Mesenteric fat pad (tissue), 1 donor: ENCODE data around the gene ARG2. TPM values are rescaled to one million over a fixed set of nuclear protein-coding genes. Genes with fewer than 3 reads are reported as not detected.
A peak's percentile ranks its signal among the peaks of the same experiment; 100 is the strongest.

ENCODE experiments used
- DNase-seq: peaks from one replicate; pipeline ENCODE4 v3.0.0-alpha.2; 2020; ENCODE audit warnings: low spot score
- total RNA-seq: library from RNA; stranded (reverse); fragmentation: NEBNext Ultra II Directional; extraction: Animal tissue kit (Norgen Biotek cat#: 25700); gene quantifications from one replicate; pipeline ENCODE4 v1.2.1, GENCODE V29; 2021
- donor health status: DM: yes; HTN: yes; CAD: no.

ARG2 gene
- total RNA-seq, 1 donor from 2014 or later: 6.6 TPM

DNA sequence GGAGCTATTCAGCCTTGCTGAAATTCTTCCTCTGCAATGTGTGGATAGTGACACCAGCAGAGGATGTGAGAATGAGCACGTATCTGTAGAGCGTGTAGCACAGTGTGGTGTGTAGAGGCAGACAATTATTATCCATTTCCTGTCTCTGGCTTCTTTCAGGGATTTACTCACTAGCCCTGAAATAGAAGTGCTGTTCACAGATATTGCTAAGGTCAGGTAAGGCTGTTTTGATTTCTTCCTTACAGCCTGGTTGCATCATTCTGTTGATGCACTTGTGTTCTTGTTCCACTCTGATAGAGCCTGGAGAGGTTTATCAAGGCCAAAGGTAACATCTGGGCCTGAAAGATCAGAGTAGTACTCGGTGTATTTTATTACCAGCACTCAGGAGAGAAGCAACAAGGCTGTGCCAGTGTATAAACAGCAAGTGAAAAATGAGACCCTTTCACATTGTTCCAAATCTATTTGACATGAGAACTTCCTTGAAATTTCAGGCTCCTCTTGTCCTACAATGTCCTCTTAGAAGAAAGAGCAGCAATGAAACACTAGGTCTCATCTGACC, 16.7 kb downstream of the ARG2 start:
- DNase-seq: no peak

DNA sequence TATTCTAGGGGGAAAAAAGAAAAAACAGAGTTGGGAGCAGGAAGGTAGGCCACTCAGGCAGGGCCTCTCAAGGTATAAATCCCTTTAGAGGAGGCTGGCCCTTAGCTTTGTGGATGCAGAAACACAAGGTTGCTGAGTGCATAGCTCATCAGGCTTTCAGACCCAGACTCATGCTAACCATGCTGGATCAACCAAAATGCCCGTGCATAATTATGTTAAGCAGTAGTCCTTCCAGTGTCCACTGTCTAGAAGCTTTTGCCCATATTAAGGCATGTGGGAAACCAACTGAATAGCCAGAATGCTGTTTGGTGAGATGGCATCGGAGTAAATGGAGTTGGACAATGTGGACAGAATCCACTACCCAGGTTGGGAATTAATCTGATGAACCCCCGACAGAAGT, 18.9 kb downstream of the ARG2 start:
- DNase-seq: no peak

DNA sequence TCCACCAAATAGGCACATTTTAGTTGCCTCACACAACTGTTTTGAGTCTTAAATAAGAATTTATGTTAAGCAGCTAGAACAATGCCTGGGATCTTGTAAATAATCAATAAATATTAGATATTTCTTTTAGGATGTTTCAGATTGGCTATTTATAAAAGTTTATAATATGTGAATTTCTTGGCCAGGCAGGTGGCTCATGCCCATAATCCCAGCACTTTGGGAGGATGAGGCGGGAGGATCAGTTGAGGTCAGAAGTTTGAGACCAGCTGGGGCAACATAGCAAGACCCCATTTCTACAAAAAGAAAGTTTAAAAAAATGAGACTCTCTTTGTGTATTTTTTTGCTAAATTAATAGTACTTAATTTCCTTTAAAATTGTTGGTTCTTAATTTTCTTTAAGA, 21.8 kb downstream of the ARG2 start:
- DNase-seq: no peak

DNA sequence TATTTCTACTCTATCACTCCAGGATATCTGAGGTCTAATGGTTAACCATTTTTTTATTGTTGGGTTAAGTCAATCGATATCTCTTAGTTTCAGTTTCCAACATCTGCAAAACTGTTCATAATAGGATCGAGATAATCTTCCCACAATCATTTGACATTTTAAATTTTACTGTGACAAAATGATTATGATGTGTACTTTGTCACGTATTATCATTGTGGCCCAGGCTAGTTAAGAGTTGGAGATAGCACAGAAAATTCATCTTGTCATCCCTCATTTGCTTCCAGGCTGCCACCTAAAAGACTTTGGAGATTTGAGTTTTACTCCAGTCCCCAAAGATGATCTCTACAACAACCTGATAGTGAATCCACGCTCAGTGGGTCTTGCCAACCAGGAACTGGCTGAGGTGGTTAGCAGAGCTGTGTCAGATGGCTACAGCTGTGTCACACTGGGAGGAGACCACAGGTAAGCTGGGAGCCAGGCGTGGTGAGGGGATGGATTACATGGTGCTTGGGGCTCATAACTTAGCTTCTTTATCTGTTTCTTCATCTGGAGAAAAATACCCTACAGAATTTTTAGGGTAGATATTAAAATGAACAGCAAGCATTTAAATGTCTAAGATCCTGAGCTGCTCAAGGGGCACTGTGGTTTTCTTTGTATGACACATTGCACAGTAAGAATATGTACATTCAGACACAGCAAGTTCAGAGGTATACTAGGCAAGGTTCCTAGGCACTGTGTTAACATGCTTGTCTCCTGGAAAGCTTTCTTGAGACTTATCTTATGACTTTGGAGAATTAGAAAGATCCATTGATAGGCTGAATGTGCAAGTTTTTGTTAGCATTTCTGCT, 22.4 kb downstream of the ARG2 start:
- DNase-seq: no peak

DNA sequence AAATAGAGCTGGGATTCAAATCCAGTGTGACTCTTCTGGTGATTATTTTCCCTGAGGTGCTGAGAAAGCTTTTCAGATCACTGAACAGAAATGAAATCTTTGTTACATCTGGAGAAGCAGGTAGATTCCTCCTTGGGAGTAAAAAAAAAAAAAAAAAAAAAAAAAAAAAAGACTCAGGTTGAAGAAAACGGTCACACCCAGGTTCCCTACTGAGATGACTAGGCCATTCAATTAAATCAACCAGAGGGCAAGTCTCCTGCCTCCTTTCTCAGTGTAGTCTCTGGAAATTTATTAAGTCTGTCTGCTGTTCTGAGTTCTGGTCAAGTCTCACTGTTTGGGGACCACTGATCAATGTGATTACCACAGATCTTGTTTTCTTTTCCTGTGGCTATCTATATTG, 24.0 kb downstream of the ARG2 start:
- no peak for DNase-seq

- no peak for DNase-seq
Measured at GRCh38 chr14:67644428-67644827, 24.7 kb downstream of the ARG2 start.

- DNase-seq: no peak
Measured at GRCh38 chr14:67645414-67645813, 25.7 kb downstream of the ARG2 start.

- DNase-seq: no peak
Measured at GRCh38 chr14:67646131-67646530, 26.4 kb downstream of the ARG2 start.

DNA sequence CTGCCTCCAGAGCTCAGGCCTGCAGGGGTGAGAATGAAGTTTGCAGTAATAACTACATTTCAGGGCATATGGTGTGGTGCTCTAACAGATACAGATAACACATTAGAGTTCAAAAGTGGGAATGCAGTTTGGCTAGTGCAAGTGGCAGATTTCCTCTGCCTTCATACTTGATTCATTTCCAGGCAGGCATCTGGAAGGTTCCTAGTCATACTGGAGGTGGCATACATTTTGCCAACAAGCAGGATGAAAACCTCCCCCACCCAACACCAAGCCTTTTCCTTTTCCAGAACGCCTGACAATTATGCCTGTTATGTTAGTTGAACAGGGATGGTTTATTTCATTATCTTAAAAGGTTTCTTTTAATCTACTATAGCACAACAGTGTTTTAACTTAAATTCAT, 30.4 kb downstream of the ARG2 start:
- no peak for DNase-seq

- DNase-seq: no peak
Measured at GRCh38 chr14:67650694-67651093, 31.0 kb downstream of the ARG2 start.

DNA sequence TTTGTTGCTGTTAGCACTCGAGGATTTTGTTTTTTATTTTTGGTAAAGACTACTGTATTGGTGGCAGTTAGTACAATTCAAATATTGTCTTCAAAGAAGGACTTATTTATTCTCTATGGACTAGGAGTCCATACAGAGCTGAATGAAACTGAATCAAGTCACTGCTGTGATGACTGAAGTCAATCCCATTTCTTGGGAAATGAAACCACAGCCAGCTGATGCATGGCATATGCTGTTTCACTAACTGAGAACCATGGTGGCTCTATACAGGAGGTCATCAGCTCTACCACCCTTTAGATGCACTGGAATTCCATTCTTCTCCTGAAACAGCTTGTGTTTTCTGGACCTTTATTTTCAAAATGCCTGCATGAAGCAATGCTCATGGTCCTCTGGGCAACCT, 32.5 kb downstream of the ARG2 start:
- DNase-seq: no peak

- no peak for DNase-seq
Measured at GRCh38 chr14:67653651-67654280, 34.0 kb downstream of the ARG2 start.

GRCh38 chr14:67663633-67664032, 43.9 kb downstream of the ARG2 start:
- no peak for DNase-seq

- DNase-seq: no peak
Measured at GRCh38 chr14:67665868-67666267, 46.1 kb downstream of the ARG2 start.

DNA sequence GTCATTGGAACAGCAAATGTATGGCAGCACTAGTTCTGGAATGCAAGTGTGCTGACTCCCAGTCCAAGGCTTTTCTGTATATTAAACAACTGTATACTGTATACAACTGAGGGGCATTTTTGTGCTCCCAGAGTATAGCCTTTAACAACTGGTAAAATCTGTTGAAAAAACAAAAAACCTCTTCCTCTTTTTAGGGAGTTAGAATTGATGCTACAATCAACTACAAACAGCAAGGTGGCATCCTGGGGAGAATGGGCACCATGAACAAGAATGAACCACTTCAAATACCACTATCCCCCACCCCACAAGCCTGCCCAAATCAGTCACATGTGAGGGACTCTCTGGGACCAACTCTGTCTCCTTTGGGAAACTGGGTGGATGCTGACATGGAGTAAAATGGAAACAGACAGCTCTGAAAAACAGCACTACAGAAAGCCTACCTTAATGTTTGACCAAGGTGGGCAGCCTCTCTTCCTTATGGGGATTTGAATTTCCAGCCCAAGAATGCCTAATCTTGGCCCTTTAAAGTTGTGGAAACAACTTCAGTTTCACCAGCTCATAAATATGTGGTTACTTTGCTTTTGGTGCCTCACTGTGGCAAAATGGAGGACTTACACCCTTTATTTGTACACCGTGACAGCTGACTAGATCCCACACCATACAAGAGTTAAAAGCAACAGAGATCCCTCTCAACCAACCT, 47.2 kb downstream of the ARG2 start:
- DNase-seq: no peak

- no peak for DNase-seq
Measured at GRCh38 chr14:67668559-67668958, 48.8 kb downstream of the ARG2 start.

DNA sequence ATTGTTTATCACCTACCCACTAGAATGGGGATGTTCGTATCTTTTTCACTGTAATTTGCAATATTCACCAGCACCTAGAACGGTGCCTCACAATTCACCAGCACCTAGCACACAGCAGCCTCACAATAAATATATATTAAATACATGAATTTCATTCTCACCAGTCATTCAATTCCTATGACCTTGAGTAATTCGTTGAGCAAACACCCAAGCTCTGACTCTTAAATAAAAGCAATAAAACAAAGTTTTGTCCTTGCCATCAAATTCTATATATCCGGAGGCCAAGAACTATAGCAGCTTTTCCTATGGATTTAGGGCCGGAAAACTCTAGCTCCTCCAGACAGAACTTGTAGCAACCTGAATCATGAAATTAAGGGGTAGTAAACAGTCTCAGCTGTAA, 53.7 kb downstream of the ARG2 start:
- DNase-seq: no peak

- peak; percentile 91 for DNase-seq
Measured at GRCh38 chr14:67674139-67674479, 54.4 kb downstream of the ARG2 start.

GRCh38 chr14:67674480-67675218, 54.9 kb downstream of the ARG2 start, which contains the start of gene VTI1B:
VTI1B (minus strand) TSS chr14:67674632; CDS start chr14:67674489, 143 bp downstream.
- peak; percentile 92 for DNase-seq

DNA sequence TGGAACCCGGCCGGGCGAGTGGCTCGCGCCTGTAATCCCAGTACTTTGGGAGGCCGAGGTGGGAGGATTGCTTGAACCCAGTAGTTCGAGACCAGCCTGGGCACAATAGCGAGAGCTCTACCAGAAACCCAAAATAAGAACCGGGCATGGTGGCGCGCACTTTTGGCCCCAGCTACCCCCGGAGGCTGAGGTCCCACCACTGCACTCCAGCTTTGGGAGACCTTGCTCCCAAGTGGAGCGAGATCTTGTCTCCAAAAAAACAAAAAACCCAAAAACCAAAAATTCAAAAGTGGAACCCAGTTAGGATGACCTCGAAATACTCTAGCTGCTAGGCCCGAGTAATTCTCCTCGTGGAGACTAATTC, 55.5 kb downstream of the ARG2 start:
- no peak for DNase-seq

DNA sequence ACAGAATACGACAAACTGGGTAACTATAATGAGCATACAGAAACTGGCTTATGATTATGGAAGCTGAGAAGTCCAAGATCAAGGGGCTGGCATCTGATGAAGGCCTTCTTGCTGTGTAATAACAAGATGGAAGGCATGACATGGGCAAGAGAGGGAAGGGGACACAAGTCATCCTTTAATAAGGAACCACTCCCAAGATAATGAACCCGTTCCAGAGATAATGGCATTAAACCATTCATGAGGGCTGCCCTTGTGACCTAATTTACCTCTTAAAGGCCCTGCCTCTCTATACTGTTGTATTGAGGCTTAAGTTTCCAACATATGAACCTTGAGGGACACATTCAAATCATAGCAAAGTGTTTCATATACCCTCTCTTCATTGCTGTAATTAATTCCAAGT, 59.3 kb downstream of the ARG2 start:
- DNase-seq: no peak
